Left renal cortex interstitium (tissue), 4 donors: ENCODE results near the gene GTF2IRD1. TPM values are rescaled to one million over a fixed set of nuclear protein-coding genes. Genes with fewer than 3 reads are reported as not detected.
"Not testable (repeated sequence)": the region's sequence is repeated elsewhere in the genome, so short reads cannot be mapped to it uniquely, and the experiment has no call there.

Source experiments
- DNase-seq, 4 donors: peaks; one replicate each; pipeline ENCODE4 v3.0.0-alpha.2; 2013; ENCODE audit warnings: low read depth in 4 of 4, low spot score in 2 of 4, missing footprints in 1 of 4
- polyA plus RNA-seq, 4 donors: library from polyadenylated mRNA; unstranded; fragments of 120-200 nt; gene quantifications; one replicate each; pipeline ENCODE4 v1.2.1, GENCODE V29; 2013; ENCODE audit not compliant: insufficient read length in 4 of 4

GTF2IRD1 gene
- polyA plus RNA-seq, 4 donors: 50.3 to 62.1 (median 55.4) TPM

- DNase-seq: no peak
Observed at GRCh38 chr7:74544706-74545469, 91.2 kb downstream of the GTF2IRD1 start.

- no peak for DNase-seq
Observed at GRCh38 chr7:74545921-74546320, 92.2 kb downstream of the GTF2IRD1 start.

GRCh38 chr7:74553596-74554012, 99.9 kb downstream of the GTF2IRD1 start:
- DNase-seq: not testable (repeated sequence)

GRCh38 chr7:74554178-74554577, 100.5 kb downstream of the GTF2IRD1 start:
- DNase-seq: no peak

- DNase-seq: no peak
Observed at GRCh38 chr7:74560086-74560719, 106.5 kb downstream of the GTF2IRD1 start.

- no peak for DNase-seq
Observed at GRCh38 chr7:74561898-74562613, 108.3 kb downstream of the GTF2IRD1 start.

GRCh38 chr7:74563639-74564038, 109.9 kb downstream of the GTF2IRD1 start:
- not testable (repeated sequence) for DNase-seq

GRCh38 chr7:74567318-74567668, 113.6 kb downstream of the GTF2IRD1 start:
- DNase-seq: no peak

GRCh38 chr7:74568658-74569057, 115.0 kb downstream of the GTF2IRD1 start:
- no peak for DNase-seq

- no peak for DNase-seq
Observed at GRCh38 chr7:74569501-74570075, 115.9 kb downstream of the GTF2IRD1 start.

GRCh38 chr7:74570533-74571156, 116.9 kb downstream of the GTF2IRD1 start:
- DNase-seq: no peak

GRCh38 chr7:74572301-74572979, 118.7 kb downstream of the GTF2IRD1 start:
- DNase-seq: no peak

- no peak for DNase-seq
Observed at GRCh38 chr7:74573512-74573911, 119.8 kb downstream of the GTF2IRD1 start.

GRCh38 chr7:74575083-74575784, 121.5 kb downstream of the GTF2IRD1 start:
- no peak for DNase-seq

- DNase-seq: no peak
Observed at GRCh38 chr7:74575811-74576210, 122.1 kb downstream of the GTF2IRD1 start.

GRCh38 chr7:74579800-74580685, 126.3 kb downstream of the GTF2IRD1 start:
- DNase-seq: no peak

- no peak for DNase-seq
Observed at GRCh38 chr7:74581916-74582440, 128.3 kb downstream of the GTF2IRD1 start.

- no peak for DNase-seq
Observed at GRCh38 chr7:74582447-74583039, 128.8 kb downstream of the GTF2IRD1 start.
